Neural cell (in vitro differentiated cells): ENCODE data around the gene ZNF793. TPM values are rescaled to one million over a fixed set of nuclear protein-coding genes. Genes with fewer than 3 reads are reported as not detected.

Source experiments
- H2AFZ ChIP-seq: fragments of 200-600, 300-800 bp; sonication (generic), shearing (Covaris generic); 2 replicates; pipeline ENCODE4 v1.6.0; 2014; ENCODE audit warnings: low read depth, mild to moderate bottlenecking, antibody characterized with exemption, low read length, moderate library complexity
- H3F3A ChIP-seq: fragments of 200-600 bp; shearing (Covaris generic); 2 replicates; pipeline ENCODE4 v1.6.1; 2016; ENCODE audit warnings: mild to moderate bottlenecking, moderate library complexity, mixed read lengths, antibody characterized with exemption, low read length; ENCODE audit not compliant: insufficient read depth, poor library complexity, severe bottlenecking
- H3K27ac ChIP-seq: fragments of 200-600, 300-800 bp; sonication (generic), shearing (Covaris generic); 2 replicates; pipeline ENCODE4 v1.5.1; 2014; ENCODE audit warnings: mild to moderate bottlenecking, low read length, moderate library complexity
- H3K27me3 ChIP-seq: fragments of 300-800, 200-600 bp; sonication (generic), shearing (Covaris generic); 2 replicates; pipeline ENCODE4 v1.6.0; 2014; ENCODE audit warnings: mild to moderate bottlenecking, low read depth, low read length, moderate library complexity; ENCODE audit not compliant: insufficient read depth
- H3K36me3 ChIP-seq: fragments of 300-800, 200-600 bp; sonication (generic), shearing (Covaris generic); 2 replicates; pipeline ENCODE4 v1.5.1; 2014; ENCODE audit warnings: mild to moderate bottlenecking, antibody characterized with exemption, low read length, moderate library complexity; ENCODE audit not compliant: insufficient read depth
- H3K4me2 ChIP-seq: fragments of 300-800, 200-600 bp; sonication (generic), shearing (Covaris generic); 2 replicates; pipeline ENCODE4 v1.6.0; 2014; ENCODE audit warnings: mild to moderate bottlenecking, low read length
- H3K4me3 ChIP-seq: fragments of 300-800, 200-600 bp; sonication (generic), shearing (Covaris generic); 2 replicates; pipeline ENCODE4 v1.5.1; 2014; ENCODE audit warnings: mild to moderate bottlenecking, low read length, moderate library complexity
- H3K79me2 ChIP-seq: fragments of 200-600 bp; shearing (Covaris generic); replicated peaks from 2 replicates; pipeline ENCODE4 v1.6.0; 2014; ENCODE audit warnings: mild to moderate bottlenecking, low read length, moderate library complexity; ENCODE audit not compliant: insufficient read depth
- H3K9ac ChIP-seq: fragments of 300-800, 200-600 bp; sonication (generic), shearing (Covaris generic); 2 replicates; pipeline ENCODE4 v1.6.1; 2016; ENCODE audit warnings: mild to moderate bottlenecking, low read length, mixed read lengths
- H3K9me2 ChIP-seq: fragments of 200-600 bp; shearing (Covaris generic); 2 replicates; pipeline ENCODE4 v1.6.1; 2016; ENCODE audit warnings: mild to moderate bottlenecking, low read length, mixed read lengths; ENCODE audit not compliant: insufficient read depth
- H3K9me3 ChIP-seq: fragments of 200-600, 300-800 bp; sonication (generic), shearing (Covaris generic); 2 replicates; pipeline ENCODE4 v1.6.1; 2016; ENCODE audit warnings: mild to moderate bottlenecking, mixed run types, low read length, moderate library complexity, mixed read lengths
- H4K20me1 ChIP-seq: fragments of 200-600 bp; shearing (Covaris generic); 2 replicates; pipeline ENCODE4 v1.6.1; 2016; ENCODE audit warnings: mild to moderate bottlenecking, mixed run types; ENCODE audit not compliant: insufficient read depth
- EP300 ChIP-seq: fragments of 450-650 bp; conservative IDR thresholded peaks from 2 replicates; pipeline ENCODE4 v1.6.1; 2014; ENCODE audit warnings: antibody characterized with exemption, mild to moderate bottlenecking, moderate library complexity; ENCODE audit not compliant: poor library complexity, severe bottlenecking
- EZH2 ChIP-seq: fragments of 200-600, 300-800 bp; shearing (Covaris generic), sonication (generic); IDR thresholded peaks from 2 replicates; pipeline ENCODE4 v1.6.1; 2014; ENCODE audit warnings: antibody characterized with exemption, low read length, borderline replicate concordance, mild to moderate bottlenecking; ENCODE audit not compliant: insufficient read depth, poor library complexity, severe bottlenecking
- MXI1 ChIP-seq: fragments of 450-650 bp; conservative IDR thresholded peaks from 2 replicates; pipeline ENCODE4 v1.6.1; 2014; ENCODE audit warnings: antibody characterized with exemption, mild to moderate bottlenecking; ENCODE audit not compliant: poor library complexity, severe bottlenecking
- POLR2AphosphoS5 ChIP-seq: IDR thresholded peaks from 2 replicates; pipeline ENCODE4 v1.6.1; 2012
- RAD21 ChIP-seq: fragments of 450-650 bp; conservative IDR thresholded peaks from 2 replicates; pipeline ENCODE4 v1.6.1; 2014; ENCODE audit warnings: antibody characterized with exemption, mild to moderate bottlenecking, moderate library complexity
- SMC3 ChIP-seq: fragments of 450-650 bp; conservative IDR thresholded peaks from 2 replicates; pipeline ENCODE4 v1.6.1; 2014; ENCODE audit warnings: antibody characterized with exemption, mild to moderate bottlenecking, moderate library complexity; ENCODE audit not compliant: poor library complexity
- TAF1 ChIP-seq: IDR thresholded peaks from 2 replicates; pipeline ENCODE4 v1.6.1; 2012; ENCODE audit warnings: low read depth
- polyA plus RNA-seq: library from polyadenylated mRNA; depleted of rRNA; stranded (reverse); fragments of >200 nt; gene quantifications from 2 replicates; pipeline ENCODE4 v1.2.3, GENCODE V29; 2014
- TF ChIP-seq, protein P1 (sequence below): fragments of 450-650 bp; IDR thresholded peaks from 2 replicates; pipeline ENCODE4 v1.5.1; 2014; ENCODE audit warnings: antibody characterized with exemption, mild to moderate bottlenecking, moderate library complexity; ENCODE audit not compliant: poor library complexity, severe bottlenecking
- TF ChIP-seq, protein P2 (sequence below): IDR thresholded peaks from 2 replicates; pipeline ENCODE4 v1.6.1; 2012; ENCODE audit warnings: borderline replicate concordance

Gene ZNF793
- polyA plus RNA-seq, 1 donor from 2014 or later = 39.6 TPM

DNA sequence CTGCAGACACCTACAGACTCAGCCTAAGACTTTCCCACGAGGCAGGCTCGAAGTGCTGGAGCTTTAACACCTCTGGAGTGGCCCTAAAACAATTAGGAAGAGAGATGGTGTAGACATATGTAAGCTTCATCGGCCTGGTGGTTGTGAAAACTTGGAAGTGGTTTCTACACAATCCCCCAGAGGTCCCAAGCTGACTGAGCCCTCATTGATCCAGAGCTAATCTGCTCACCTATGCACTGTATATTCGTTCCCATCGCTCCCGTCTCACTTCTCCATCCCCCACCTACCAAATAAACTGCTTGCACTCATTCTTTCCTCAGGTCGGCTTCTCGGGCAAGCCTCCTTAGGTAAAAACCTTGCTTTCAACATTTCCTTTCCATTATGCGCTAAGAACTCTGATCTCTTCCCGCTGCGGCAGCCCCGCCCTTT is 767 bp upstream of the ZNF793 start:
- no peaks in the 10 kb centered on the region for H4K20me1 ChIP-seq
- no peaks in the 10 kb centered on the region for H3K36me3 ChIP-seq
- TF ChIP-seq SMC3 (no peak), TAF1 (no peak), RAD21 (no peak), EP300 (no peak), MXI1 (no peak), POLR2AphosphoS5 (no peak), EZH2 (no peak)
- TF ChIP-seq, protein P1, sequence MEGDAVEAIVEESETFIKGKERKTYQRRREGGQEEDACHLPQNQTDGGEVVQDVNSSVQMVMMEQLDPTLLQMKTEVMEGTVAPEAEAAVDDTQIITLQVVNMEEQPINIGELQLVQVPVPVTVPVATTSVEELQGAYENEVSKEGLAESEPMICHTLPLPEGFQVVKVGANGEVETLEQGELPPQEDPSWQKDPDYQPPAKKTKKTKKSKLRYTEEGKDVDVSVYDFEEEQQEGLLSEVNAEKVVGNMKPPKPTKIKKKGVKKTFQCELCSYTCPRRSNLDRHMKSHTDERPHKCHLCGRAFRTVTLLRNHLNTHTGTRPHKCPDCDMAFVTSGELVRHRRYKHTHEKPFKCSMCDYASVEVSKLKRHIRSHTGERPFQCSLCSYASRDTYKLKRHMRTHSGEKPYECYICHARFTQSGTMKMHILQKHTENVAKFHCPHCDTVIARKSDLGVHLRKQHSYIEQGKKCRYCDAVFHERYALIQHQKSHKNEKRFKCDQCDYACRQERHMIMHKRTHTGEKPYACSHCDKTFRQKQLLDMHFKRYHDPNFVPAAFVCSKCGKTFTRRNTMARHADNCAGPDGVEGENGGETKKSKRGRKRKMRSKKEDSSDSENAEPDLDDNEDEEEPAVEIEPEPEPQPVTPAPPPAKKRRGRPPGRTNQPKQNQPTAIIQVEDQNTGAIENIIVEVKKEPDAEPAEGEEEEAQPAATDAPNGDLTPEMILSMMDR = no peak
- TF ChIP-seq, protein P2, sequence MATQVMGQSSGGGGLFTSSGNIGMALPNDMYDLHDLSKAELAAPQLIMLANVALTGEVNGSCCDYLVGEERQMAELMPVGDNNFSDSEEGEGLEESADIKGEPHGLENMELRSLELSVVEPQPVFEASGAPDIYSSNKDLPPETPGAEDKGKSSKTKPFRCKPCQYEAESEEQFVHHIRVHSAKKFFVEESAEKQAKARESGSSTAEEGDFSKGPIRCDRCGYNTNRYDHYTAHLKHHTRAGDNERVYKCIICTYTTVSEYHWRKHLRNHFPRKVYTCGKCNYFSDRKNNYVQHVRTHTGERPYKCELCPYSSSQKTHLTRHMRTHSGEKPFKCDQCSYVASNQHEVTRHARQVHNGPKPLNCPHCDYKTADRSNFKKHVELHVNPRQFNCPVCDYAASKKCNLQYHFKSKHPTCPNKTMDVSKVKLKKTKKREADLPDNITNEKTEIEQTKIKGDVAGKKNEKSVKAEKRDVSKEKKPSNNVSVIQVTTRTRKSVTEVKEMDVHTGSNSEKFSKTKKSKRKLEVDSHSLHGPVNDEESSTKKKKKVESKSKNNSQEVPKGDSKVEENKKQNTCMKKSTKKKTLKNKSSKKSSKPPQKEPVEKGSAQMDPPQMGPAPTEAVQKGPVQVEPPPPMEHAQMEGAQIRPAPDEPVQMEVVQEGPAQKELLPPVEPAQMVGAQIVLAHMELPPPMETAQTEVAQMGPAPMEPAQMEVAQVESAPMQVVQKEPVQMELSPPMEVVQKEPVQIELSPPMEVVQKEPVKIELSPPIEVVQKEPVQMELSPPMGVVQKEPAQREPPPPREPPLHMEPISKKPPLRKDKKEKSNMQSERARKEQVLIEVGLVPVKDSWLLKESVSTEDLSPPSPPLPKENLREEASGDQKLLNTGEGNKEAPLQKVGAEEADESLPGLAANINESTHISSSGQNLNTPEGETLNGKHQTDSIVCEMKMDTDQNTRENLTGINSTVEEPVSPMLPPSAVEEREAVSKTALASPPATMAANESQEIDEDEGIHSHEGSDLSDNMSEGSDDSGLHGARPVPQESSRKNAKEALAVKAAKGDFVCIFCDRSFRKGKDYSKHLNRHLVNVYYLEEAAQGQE = no peak
- H3K4me3 ChIP-seq = peak overlapping the region; percentile 78
- no peaks in the 10 kb centered on the region for H3K9me3 ChIP-seq
- peak overlapping the region; percentile 99 for H3K27ac ChIP-seq
- peak overlapping the region; percentile 94 for H3K9ac ChIP-seq
- peak overlapping the region; percentile 79 for H2AFZ ChIP-seq
- peaks cover 5% of the 10 kb centered on the region for H3F3A ChIP-seq
- no peaks in the 10 kb centered on the region for H3K27me3 ChIP-seq
- peaks cover 14% of the 10 kb centered on the region for H3K79me2 ChIP-seq
- H3K9me2 ChIP-seq = no peaks in the 10 kb centered on the region
- peak overlapping the region; percentile 74 for H3K4me2 ChIP-seq

DNA sequence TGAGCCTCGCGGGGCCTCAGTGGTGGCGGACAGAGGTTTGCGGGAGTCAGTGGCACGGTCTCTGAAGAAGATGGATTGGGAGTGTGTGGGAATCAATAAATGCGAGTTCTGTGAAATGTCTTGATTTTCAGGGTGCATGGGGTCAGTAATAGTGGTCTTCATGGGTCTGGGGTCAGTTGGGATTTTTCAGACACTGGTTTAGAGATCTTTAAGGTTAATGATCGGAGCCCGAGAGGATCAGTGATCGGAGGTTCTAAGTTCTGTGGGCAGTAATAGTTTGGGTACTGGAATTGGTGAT is 377 bp downstream of the ZNF793 start:
- peak overlapping the region; percentile 78 for H3K4me3 ChIP-seq
- TF ChIP-seq SMC3 (peak; percentile 4), EZH2 (no peak), RAD21 (no peak)
- TF ChIP-seq, protein P1 = peak; percentile 0
- TF ChIP-seq, protein P2 = no peak
- H3K4me2 ChIP-seq = peak overlapping the region; percentile 77
- H3K27me3 ChIP-seq = no peaks in the 10 kb centered on the region
- peak overlapping the region; percentile 99 for H3K27ac ChIP-seq
- H3K9me2 ChIP-seq = no peaks in the 10 kb centered on the region
- peak overlapping the region; percentile 79 for H2AFZ ChIP-seq
- no peaks in the 10 kb centered on the region for H3K36me3 ChIP-seq
- H3F3A ChIP-seq = peaks cover 5% of the 10 kb centered on the region
- H4K20me1 ChIP-seq = no peaks in the 10 kb centered on the region
- no peaks in the 10 kb centered on the region for H3K9me3 ChIP-seq
- peak overlapping the region; percentile 94 for H3K9ac ChIP-seq
- H3K79me2 ChIP-seq = peaks cover 14% of the 10 kb centered on the region
